ENCODE results near the gene PPP1R1B.

- TF ChIP-seq EZH2phosphoT487 (IDR thresholded peaks at IDR 0.05; ENCODE audit: low read length) (no peak), CTCF (IDR thresholded peaks at IDR 0.05; ENCODE audit: low read length) (no peak), EZH2 (optimal IDR thresholded peaks at IDR 0.05; ENCODE audit: low read depth, low read length) (no peak)
Observed at GRCh38 chr17:39650121-39650579, 23.4 kb downstream of the PPP1R1B start.

Data from MM.1S (cell line).